ENCODE data around the gene GLB1L. TPM values are rescaled to one million over a fixed set of nuclear protein-coding genes. Genes with fewer than 3 reads are reported as not detected.
A peak's percentile ranks its signal among the peaks of the same experiment; 100 is the strongest.

The GLB1L gene
- total RNA-seq, 1 donor from 2014 or later: 1.7 TPM

GRCh38 chr2:219282375-219282774, 37.1 kb upstream of the GLB1L start:
- peaks cover 61% of the 10 kb centered on the region for H3K36me3 ChIP-seq
- H3K9me3 ChIP-seq (replicated peaks): no peaks in the 10 kb centered on the region
- no peak for TF ChIP-seq CTCF (IDR thresholded peaks at IDR 0.05; ENCODE audit: borderline replicate concordance)
- intact Hi-C loops (cut with micrococcal nuclease): no loop called here
- H3K4me3 ChIP-seq: no peak overlapping the region
- no peaks in the 10 kb centered on the region for H3K27me3 ChIP-seq (ENCODE audit: low read depth)
- peaks cover 82% of the 10 kb centered on the region for H3K4me1 ChIP-seq
- no peak for DNase-seq
- no peak overlapping the region for H3K27ac ChIP-seq (replicated peaks)

GRCh38 chr2:219281588-219281987, 36.3 kb upstream of the GLB1L start:
- DNase-seq: no peak
- peaks cover 58% of the 10 kb centered on the region for H3K36me3 ChIP-seq
- no peaks in the 10 kb centered on the region for H3K27me3 ChIP-seq (ENCODE audit: low read depth)
- H3K9me3 ChIP-seq (replicated peaks): no peaks in the 10 kb centered on the region
- TF ChIP-seq CTCF (IDR thresholded peaks at IDR 0.05; ENCODE audit: borderline replicate concordance): no peak
- H3K27ac ChIP-seq (replicated peaks): no peak overlapping the region
- no peak overlapping the region for H3K4me3 ChIP-seq
- intact Hi-C loops (cut with micrococcal nuclease): no loop called here
- peaks cover 81% of the 10 kb centered on the region for H3K4me1 ChIP-seq

GRCh38 chr2:219280651-219281050, 35.4 kb upstream of the GLB1L start:
- H3K36me3 ChIP-seq: peaks cover 55% of the 10 kb centered on the region
- no peak for DNase-seq
- TF ChIP-seq CTCF (IDR thresholded peaks at IDR 0.05; ENCODE audit: borderline replicate concordance): no peak
- H3K4me1 ChIP-seq: peaks cover 75% of the 10 kb centered on the region
- H3K27ac ChIP-seq (replicated peaks): peak overlapping the region; percentile 98
- no peaks in the 10 kb centered on the region for H3K9me3 ChIP-seq (replicated peaks)
- intact Hi-C loops (cut with micrococcal nuclease): no loop called here
- peak overlapping the region; percentile 88 for H3K4me3 ChIP-seq
- H3K27me3 ChIP-seq (ENCODE audit: low read depth): no peaks in the 10 kb centered on the region

- Histone ChIP-seq H3K4me1 (peaks cover 70% of the 10 kb centered on the region), H3K9me3 (replicated peaks) (no peaks in the 10 kb centered on the region), H3K36me3 (peaks cover 49% of the 10 kb centered on the region), H3K27me3 (ENCODE audit: low read depth) (no peaks in the 10 kb centered on the region), H3K27ac (replicated peaks) (peak overlapping the region; percentile 98), H3K4me3 (peak overlapping the region; percentile 88)
- no peak for TF ChIP-seq CTCF (IDR thresholded peaks at IDR 0.05; ENCODE audit: borderline replicate concordance)
- DNase-seq: no peak
- intact Hi-C loops (cut with micrococcal nuclease): no loop called here
Measured at GRCh38 chr2:219279916-219280516, 34.8 kb upstream of the GLB1L start.

GRCh38 chr2:219279151-219279915, 34.1 kb upstream of the GLB1L start, which contains the start of gene DNAJB2:
Gene DNAJB2 (plus strand): TSS chr2:219279366. CDS start chr2:219279834, 468 bp downstream.
- Histone ChIP-seq H3K4me3 (peak within 1 kb of the TSS; percentile 88), H3K4me1 (peaks cover 65% of the 10 kb centered on the region), H3K9me3 (replicated peaks) (no peaks in the 10 kb centered on the region), H3K27me3 (ENCODE audit: low read depth) (no peaks in the 10 kb centered on the region), H3K27ac (replicated peaks) (peak within 1 kb of the TSS; percentile 98), H3K36me3 (peaks cover 42% of the 10 kb centered on the region)
- TF ChIP-seq CTCF (IDR thresholded peaks at IDR 0.05; ENCODE audit: borderline replicate concordance): no peak
- peak; percentile 99 for DNase-seq
- intact Hi-C loops (cut with micrococcal nuclease): no loop called here

All from left ventricle myocardium inferior (tissue), 1 donor.